DND-41 (cell line): Measurements from ENCODE around the gene GRK7.

Experiments used
- ATAC-seq: fragments of 200-7000 bp; cut with Tn5 transposase; 3 replicates; pipeline ENCODE4 v1.9.1; 2021; ENCODE audit warnings: low read depth; ENCODE audit not compliant: insufficient read depth
- DNase-seq: peaks from one replicate; pipeline ENCODE4 v3.0.0-alpha.2; 2020
- H2AFZ ChIP-seq: 2 replicates; pipeline ENCODE4 v1.6.0; 2012; ENCODE audit warnings: low read depth, low read length
- H3K27ac ChIP-seq: 2 replicates; pipeline ENCODE4 v1.5.1; 2012; ENCODE audit warnings: low read length, inconsistent platforms
- H3K27me3 ChIP-seq: fragments of 200-600 bp; sonication (generic); 2 replicates; pipeline ENCODE4 v1.6.0; 2012; ENCODE audit warnings: low read length, mild to moderate bottlenecking, inconsistent platforms; ENCODE audit not compliant: insufficient read depth, poor library complexity
- H3K36me3 ChIP-seq: 2 replicates; pipeline ENCODE4 v1.5.1; 2012; ENCODE audit warnings: low read length, inconsistent platforms; ENCODE audit not compliant: insufficient read depth
- H3K4me1 ChIP-seq: 2 replicates; pipeline ENCODE4 v1.5.1; 2012; ENCODE audit warnings: mild to moderate bottlenecking, low read length; ENCODE audit not compliant: insufficient read depth
- H3K4me2 ChIP-seq: 2 replicates; pipeline ENCODE4 v1.6.0; 2012; ENCODE audit warnings: mild to moderate bottlenecking, moderate library complexity, low read length, inconsistent platforms; ENCODE audit not compliant: insufficient read depth
- H3K4me3 ChIP-seq, 2 experiments: fragments of 200-600 bp in 1 of 2; shearing (Covaris generic) in 1 of 2; 2 replicates each; pipeline ENCODE4 v1.5.1; 2012 to 2016; ENCODE audit warnings: inconsistent platforms in 2 of 2, low read length in 2 of 2, mild to moderate bottlenecking in 2 of 2, low read depth in 1 of 2, moderate library complexity in 1 of 2
- H3K79me2 ChIP-seq: 2 replicates; pipeline ENCODE4 v1.6.0; 2012; ENCODE audit warnings: low read length, inconsistent platforms; ENCODE audit not compliant: insufficient read depth
- H3K9ac ChIP-seq: 2 replicates; pipeline ENCODE4 v1.6.0; 2012; ENCODE audit warnings: low read depth, mild to moderate bottlenecking, inconsistent platforms, low read length, moderate library complexity
- H3K9me3 ChIP-seq: 2 replicates; pipeline ENCODE4 v1.5.1; 2012; ENCODE audit warnings: low read length, moderate library complexity, mild to moderate bottlenecking, inconsistent platforms; ENCODE audit not compliant: insufficient read depth, severe bottlenecking
- H4K20me1 ChIP-seq: 2 replicates; pipeline ENCODE4 v1.6.0; 2012; ENCODE audit warnings: low read length; ENCODE audit not compliant: insufficient read depth
- CTCF ChIP-seq: IDR thresholded peaks from 2 replicates; pipeline ENCODE4 v1.5.1; 2012; ENCODE audit warnings: borderline replicate concordance, low read length, moderate library complexity, mild to moderate bottlenecking; ENCODE audit not compliant: poor library complexity, severe bottlenecking; ENCODE audit errors: extremely low read depth
- EZH2 ChIP-seq: IDR thresholded peaks from 3 replicates; pipeline ENCODE4 v1.6.1; 2012; ENCODE audit warnings: borderline replicate concordance, low read depth, mild to moderate bottlenecking, moderate library complexity, low read length, inconsistent platforms; ENCODE audit not compliant: severe bottlenecking

GRK7 gene

GRCh38 chr3:141722648-141723047 lies 40.6 kb upstream of the GRK7 start:
- Histone ChIP-seq H3K4me3 (no peak overlapping the region), H3K9me3 (no peaks in the 10 kb centered on the region), H3K27ac (no peak overlapping the region), H3K27me3 (no peaks in the 10 kb centered on the region), H3K36me3 (no peaks in the 10 kb centered on the region), H2AFZ (no peak overlapping the region), H3K9ac (no peak overlapping the region), H3K79me2 (no peaks in the 10 kb centered on the region), H3K4me2 (no peak overlapping the region), H4K20me1 (no peaks in the 10 kb centered on the region), H3K4me1 (no peaks in the 10 kb centered on the region)
- DNase-seq (no peak), ATAC-seq (no peak)
- TF ChIP-seq EZH2 (no peak), CTCF (no peak)

- Histone ChIP-seq H2AFZ (no peak overlapping the region), H3K4me2 (no peak overlapping the region), H3K36me3 (no peaks in the 10 kb centered on the region), H3K4me1 (no peaks in the 10 kb centered on the region), H3K9ac (no peak overlapping the region), H3K27me3 (no peaks in the 10 kb centered on the region), H4K20me1 (no peaks in the 10 kb centered on the region), H3K9me3 (no peaks in the 10 kb centered on the region), H3K79me2 (no peaks in the 10 kb centered on the region), H3K27ac (no peak overlapping the region), H3K4me3 (no peak overlapping the region)
- ATAC-seq: no peak
- DNase-seq: no peak
- no peak for TF ChIP-seq EZH2
- TF ChIP-seq CTCF: no peak
These were observed 40.0 kb upstream of the GRK7 start for GRCh38 chr3:141723255-141723654.

- H3K27ac ChIP-seq: no peak overlapping the region
- H3K27me3 ChIP-seq: no peaks in the 10 kb centered on the region
- no peak overlapping the region for H2AFZ ChIP-seq
- no peaks in the 10 kb centered on the region for H3K36me3 ChIP-seq
- H3K4me1 ChIP-seq: no peaks in the 10 kb centered on the region
- H3K79me2 ChIP-seq: no peaks in the 10 kb centered on the region
- no peak overlapping the region for H3K4me3 ChIP-seq
- ATAC-seq (no peak), DNase-seq (no peak)
- H3K4me2 ChIP-seq: no peak overlapping the region
- H4K20me1 ChIP-seq: no peaks in the 10 kb centered on the region
- no peak for TF ChIP-seq CTCF
- TF ChIP-seq EZH2: no peak
- no peaks in the 10 kb centered on the region for H3K9me3 ChIP-seq
- H3K9ac ChIP-seq: no peak overlapping the region
These were observed 39.0 kb upstream of the GRK7 start for GRCh38 chr3:141724186-141724585.

- no peaks in the 10 kb centered on the region for H3K36me3 ChIP-seq
- TF ChIP-seq EZH2 (no peak), CTCF (no peak)
- no peak for DNase-seq
These were observed 38.2 kb upstream of the GRK7 start for GRCh38 chr3:141725036-141725435.

More at GRCh38 chr3:141725036-141725435, 38.2 kb upstream of the GRK7 start:
- Histone ChIP-seq H3K4me1 (no peaks in the 10 kb centered on the region), H3K79me2 (no peaks in the 10 kb centered on the region), H3K9me3 (no peaks in the 10 kb centered on the region), H3K4me2 (no peak overlapping the region), H3K4me3 (no peak overlapping the region), H3K27ac (no peak overlapping the region), H3K27me3 (no peaks in the 10 kb centered on the region), H2AFZ (no peak overlapping the region), H4K20me1 (no peaks in the 10 kb centered on the region), H3K9ac (no peak overlapping the region)
- ATAC-seq: no peak
